ENCODE results near the gene EGFL6.
"Not testable (repeated sequence)": the region's sequence is repeated elsewhere in the genome, so short reads cannot be mapped to it uniquely, and the experiment has no call there.

Gene EGFL6

DNA sequence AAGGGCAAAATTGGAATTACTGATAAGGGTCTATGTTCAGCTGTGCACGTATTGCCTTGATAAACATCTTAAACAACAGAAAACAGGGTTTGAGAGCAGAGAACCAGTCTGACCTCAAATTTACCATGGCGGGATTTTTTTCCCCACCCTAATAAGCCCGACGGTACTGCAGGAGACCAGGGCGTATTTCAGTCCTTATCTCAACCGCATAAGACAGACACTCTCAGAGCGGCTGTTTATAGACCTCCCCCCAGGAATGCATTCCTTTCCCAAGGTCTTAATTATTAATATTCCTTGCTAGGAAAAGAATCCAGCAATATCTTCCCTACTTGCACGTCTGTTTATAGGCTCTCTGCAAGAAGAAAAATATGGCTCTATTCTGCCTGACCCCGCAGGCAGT lies 67.8 kb downstream of the EGFL6 start:
- WGBS, 2 experiments (ENCODE audit: insufficient coverage in 2 of 2): 100% methylated on average over 3 of the region's 9 CpGs
- not testable (repeated sequence) for H3K36me3 ChIP-seq (ENCODE audit: control insufficient read depth, insufficient read depth, low read length); H3K4me3 ChIP-seq (ENCODE audit: extremely low read depth, insufficient read depth, low read length, poor library complexity, severe bottlenecking)

GRCh38 chrX:13638021-13638420 lies 68.6 kb downstream of the EGFL6 start:
- Histone ChIP-seq H3K36me3 (ENCODE audit: control insufficient read depth, insufficient read depth, low read length) (no peaks in the 10 kb centered on the region), H3K27ac (ENCODE audit: low read depth, low read length, severe bottlenecking) (no peak overlapping the region), H3K4me3 (ENCODE audit: extremely low read depth, insufficient read depth, low read length, poor library complexity, severe bottlenecking) (no peak overlapping the region), H3K4me1 (ENCODE audit: control insufficient read depth, insufficient read depth, low read length, poor library complexity, severe bottlenecking) (no peaks in the 10 kb centered on the region), H3K9me3 (ENCODE audit: control insufficient read depth, low read length) (no peaks in the 10 kb centered on the region)
- WGBS, 2 experiments (ENCODE audit: insufficient coverage in 2 of 2): 63 to 100% methylated on average over 1 of the region's 1 CpG

More for the DNA sequence above, 67.8 kb downstream of the EGFL6 start:
- H3K4me1 ChIP-seq (ENCODE audit: control insufficient read depth, insufficient read depth, low read length, poor library complexity, severe bottlenecking); H3K9me3 ChIP-seq (ENCODE audit: control insufficient read depth, low read length); H3K27ac ChIP-seq (ENCODE audit: low read depth, low read length, severe bottlenecking): not testable (repeated sequence)

GRCh38 chrX:13638826-13639225 lies 69.4 kb downstream of the EGFL6 start:
- H3K4me3 ChIP-seq (ENCODE audit: extremely low read depth, insufficient read depth, low read length, poor library complexity, severe bottlenecking): no peak overlapping the region
- WGBS, 2 experiments (ENCODE audit: insufficient coverage in 2 of 2): no CpG with 5 or more reads among the region's 3 CpGs
- H3K4me1 ChIP-seq (ENCODE audit: control insufficient read depth, insufficient read depth, low read length, poor library complexity, severe bottlenecking): no peaks in the 10 kb centered on the region
- no peaks in the 10 kb centered on the region for H3K36me3 ChIP-seq (ENCODE audit: control insufficient read depth, insufficient read depth, low read length)
- no peaks in the 10 kb centered on the region for H3K9me3 ChIP-seq (ENCODE audit: control insufficient read depth, low read length)
- no peak overlapping the region for H3K27ac ChIP-seq (ENCODE audit: low read depth, low read length, severe bottlenecking)

DNA sequence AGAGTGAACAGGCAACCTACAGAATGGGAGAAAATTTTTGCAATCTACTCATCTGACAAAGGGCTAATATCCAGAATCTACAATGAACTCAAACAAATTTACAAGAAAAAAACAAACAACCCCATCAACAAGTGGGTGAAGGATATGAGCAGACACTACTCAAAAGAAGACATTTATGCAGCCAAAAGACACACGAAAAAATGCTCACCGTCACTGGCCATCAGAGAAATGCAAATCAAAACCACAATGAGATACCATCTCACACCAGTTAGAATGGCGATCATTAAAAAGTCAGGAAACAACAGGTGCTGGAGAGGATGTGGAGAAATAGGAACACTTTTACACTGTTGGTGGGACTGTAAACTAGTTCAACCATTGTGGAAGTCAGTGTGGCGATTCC lies 72.3 kb downstream of the EGFL6 start:
- H3K27ac ChIP-seq (ENCODE audit: low read depth, low read length, severe bottlenecking); H3K4me3 ChIP-seq (ENCODE audit: extremely low read depth, insufficient read depth, low read length, poor library complexity, severe bottlenecking); H3K4me1 ChIP-seq (ENCODE audit: control insufficient read depth, insufficient read depth, low read length, poor library complexity, severe bottlenecking); H3K36me3 ChIP-seq (ENCODE audit: control insufficient read depth, insufficient read depth, low read length); H3K9me3 ChIP-seq (ENCODE audit: control insufficient read depth, low read length): not testable (repeated sequence)
- WGBS, 2 experiments (ENCODE audit: insufficient coverage in 2 of 2): no CpG with 5 or more reads among the region's 4 CpGs

GRCh38 chrX:13645464-13646153 lies 76.2 kb downstream of the EGFL6 start:
- WGBS, 2 experiments (ENCODE audit: insufficient coverage in 2 of 2): 100% methylated on average over 1 of the region's 9 CpGs; no CpG with 5 or more reads in 1 of the 2 experiments
- H3K4me1 ChIP-seq (ENCODE audit: control insufficient read depth, insufficient read depth, low read length, poor library complexity, severe bottlenecking): no peaks in the 10 kb centered on the region
- H3K9me3 ChIP-seq (ENCODE audit: control insufficient read depth, low read length): no peaks in the 10 kb centered on the region
- no peaks in the 10 kb centered on the region for H3K36me3 ChIP-seq (ENCODE audit: control insufficient read depth, insufficient read depth, low read length)
- H3K27ac ChIP-seq (ENCODE audit: low read depth, low read length, severe bottlenecking): no peak overlapping the region
- H3K4me3 ChIP-seq (ENCODE audit: extremely low read depth, insufficient read depth, low read length, poor library complexity, severe bottlenecking): no peak overlapping the region

DNA sequence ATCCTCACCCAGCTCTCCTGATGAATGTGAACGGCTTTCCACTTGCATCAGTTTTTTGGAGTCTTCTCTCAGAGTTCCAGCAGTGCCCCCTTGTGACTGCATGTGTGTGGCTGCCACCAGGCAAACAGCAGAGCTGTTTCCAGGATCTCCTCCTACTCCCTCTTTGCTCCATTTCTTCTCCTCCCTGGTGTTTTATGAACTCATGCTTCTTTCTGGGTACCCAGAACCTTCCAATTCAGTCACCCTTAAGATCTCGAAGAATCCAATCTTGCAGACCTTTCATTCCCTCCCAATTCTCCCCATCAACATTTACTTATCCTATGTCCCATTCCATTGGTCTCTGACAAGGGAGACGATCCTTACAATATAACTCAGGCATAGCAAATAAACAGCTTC lies 76.8 kb downstream of the EGFL6 start:
- Histone ChIP-seq H3K36me3 (ENCODE audit: control insufficient read depth, insufficient read depth, low read length) (no peaks in the 10 kb centered on the region), H3K27ac (ENCODE audit: low read depth, low read length, severe bottlenecking) (no peak overlapping the region), H3K4me1 (ENCODE audit: control insufficient read depth, insufficient read depth, low read length, poor library complexity, severe bottlenecking) (no peaks in the 10 kb centered on the region), H3K9me3 (ENCODE audit: control insufficient read depth, low read length) (no peaks in the 10 kb centered on the region), H3K4me3 (ENCODE audit: extremely low read depth, insufficient read depth, low read length, poor library complexity, severe bottlenecking) (no peak overlapping the region)
- WGBS, 2 experiments (ENCODE audit: insufficient coverage in 2 of 2): 17 to 33% methylated on average over 1 to 2 of the region's 3 CpGs

- H3K27ac ChIP-seq (ENCODE audit: low read depth, low read length, severe bottlenecking): no peak overlapping the region
- H3K4me3 ChIP-seq (ENCODE audit: extremely low read depth, insufficient read depth, low read length, poor library complexity, severe bottlenecking): no peak overlapping the region
Observed at GRCh38 chrX:13647709-13648212, 78.4 kb downstream of the EGFL6 start.

DNA sequence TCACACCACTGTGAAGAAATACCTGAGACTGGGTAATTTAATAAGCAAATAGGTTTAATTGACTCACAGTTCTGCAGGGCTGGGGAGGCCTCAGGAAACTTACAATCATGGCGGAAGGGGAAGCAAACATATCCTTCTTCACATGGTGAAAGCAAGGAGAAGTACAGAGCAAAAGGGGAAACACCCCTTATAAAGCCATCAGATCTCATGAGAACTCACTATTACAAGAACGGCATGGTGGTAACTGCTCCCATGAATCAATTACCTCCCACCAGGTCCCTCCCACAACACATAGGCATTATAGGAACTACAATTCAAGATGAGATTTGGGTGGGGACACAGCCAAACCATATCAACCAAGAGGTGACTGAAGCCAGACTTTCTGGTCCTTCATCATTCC lies 78.9 kb downstream of the EGFL6 start:
- H3K4me1 ChIP-seq (ENCODE audit: control insufficient read depth, insufficient read depth, low read length, poor library complexity, severe bottlenecking); H3K4me3 ChIP-seq (ENCODE audit: extremely low read depth, insufficient read depth, low read length, poor library complexity, severe bottlenecking); H3K27ac ChIP-seq (ENCODE audit: low read depth, low read length, severe bottlenecking); H3K9me3 ChIP-seq (ENCODE audit: control insufficient read depth, low read length); H3K36me3 ChIP-seq (ENCODE audit: control insufficient read depth, insufficient read depth, low read length): not testable (repeated sequence)
- WGBS, 2 experiments (ENCODE audit: insufficient coverage in 2 of 2): no CpG with 5 or more reads among the region's 2 CpGs

More at GRCh38 chrX:13647709-13648212, 78.4 kb downstream of the EGFL6 start:
- no peaks in the 10 kb centered on the region for H3K36me3 ChIP-seq (ENCODE audit: control insufficient read depth, insufficient read depth, low read length)
- WGBS, 2 experiments (ENCODE audit: insufficient coverage in 2 of 2): 70 to 90% methylated on average over 2 to 3 of the region's 8 CpGs
- H3K9me3 ChIP-seq (ENCODE audit: control insufficient read depth, low read length): no peaks in the 10 kb centered on the region
- H3K4me1 ChIP-seq (ENCODE audit: control insufficient read depth, insufficient read depth, low read length, poor library complexity, severe bottlenecking): no peaks in the 10 kb centered on the region

DNA sequence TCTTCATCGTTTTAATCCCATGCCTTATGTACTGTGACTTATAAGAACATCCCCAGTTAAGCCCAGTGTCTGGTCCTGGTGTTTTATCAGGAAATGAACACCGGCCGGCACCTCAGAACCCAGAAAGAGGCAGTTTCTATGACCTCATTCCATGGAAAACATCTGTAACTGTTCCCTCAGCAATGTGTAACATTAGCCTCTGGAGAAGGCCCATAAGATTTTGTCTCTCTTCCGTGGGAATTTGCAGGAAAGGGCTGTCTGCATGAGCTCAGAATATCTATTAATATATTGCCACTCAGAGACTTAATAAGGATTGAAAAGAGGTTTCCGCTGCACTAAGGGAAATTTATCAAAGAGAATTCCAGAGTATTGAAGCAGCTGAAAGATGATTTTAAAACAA lies 80.4 kb downstream of the EGFL6 start:
- Histone ChIP-seq H3K4me3 (ENCODE audit: extremely low read depth, insufficient read depth, low read length, poor library complexity, severe bottlenecking) (no peak overlapping the region), H3K27ac (ENCODE audit: low read depth, low read length, severe bottlenecking) (no peak overlapping the region), H3K36me3 (ENCODE audit: control insufficient read depth, insufficient read depth, low read length) (no peaks in the 10 kb centered on the region), H3K4me1 (ENCODE audit: control insufficient read depth, insufficient read depth, low read length, poor library complexity, severe bottlenecking) (peaks cover 3% of the 10 kb centered on the region), H3K9me3 (ENCODE audit: control insufficient read depth, low read length) (no peaks in the 10 kb centered on the region)
- 100% methylated on average over 2 of the region's 5 CpGs; no CpG with 5 or more reads in 1 of the 2 experiments for WGBS, 2 experiments (ENCODE audit: insufficient coverage in 2 of 2)

DNA sequence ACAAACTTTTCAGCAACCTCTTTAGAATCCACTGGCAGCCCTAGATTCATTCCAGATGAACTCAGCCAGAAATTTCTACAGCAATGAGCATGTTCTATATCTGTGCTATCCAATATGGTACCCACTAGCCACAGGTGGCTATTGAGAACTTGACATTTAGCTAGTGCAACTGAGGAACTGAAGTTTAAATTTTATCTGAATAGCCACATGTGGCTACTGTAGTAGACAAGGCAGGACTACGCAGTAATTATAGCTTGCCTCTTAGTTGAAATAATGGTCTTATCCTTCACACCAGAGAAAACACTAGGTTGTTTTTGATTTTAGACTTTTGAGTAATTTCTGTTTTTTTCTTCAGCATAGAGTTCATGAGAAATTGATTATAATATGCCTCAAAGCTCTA lies 80.9 kb downstream of the EGFL6 start:
- no CpG with 5 or more reads among the region's 1 CpG for WGBS, 2 experiments (ENCODE audit: insufficient coverage in 2 of 2)
- H3K27ac ChIP-seq (ENCODE audit: low read depth, low read length, severe bottlenecking): no peak overlapping the region

GRCh38 chrX:13651150-13651549 lies 81.7 kb downstream of the EGFL6 start:
- no peaks in the 10 kb centered on the region for H3K36me3 ChIP-seq (ENCODE audit: control insufficient read depth, insufficient read depth, low read length)
- no peaks in the 10 kb centered on the region for H3K9me3 ChIP-seq (ENCODE audit: control insufficient read depth, low read length)
- WGBS, 2 experiments (ENCODE audit: insufficient coverage in 2 of 2): 93 to 94% methylated on average over 2 to 3 of the region's 3 CpGs
- no peak overlapping the region for H3K4me3 ChIP-seq (ENCODE audit: extremely low read depth, insufficient read depth, low read length, poor library complexity, severe bottlenecking)
- H3K27ac ChIP-seq (ENCODE audit: low read depth, low read length, severe bottlenecking): no peak overlapping the region
- peaks cover 3% of the 10 kb centered on the region for H3K4me1 ChIP-seq (ENCODE audit: control insufficient read depth, insufficient read depth, low read length, poor library complexity, severe bottlenecking)

More for the DNA sequence above, 80.9 kb downstream of the EGFL6 start:
- Histone ChIP-seq H3K4me3 (ENCODE audit: extremely low read depth, insufficient read depth, low read length, poor library complexity, severe bottlenecking) (no peak overlapping the region), H3K36me3 (ENCODE audit: control insufficient read depth, insufficient read depth, low read length) (no peaks in the 10 kb centered on the region), H3K4me1 (ENCODE audit: control insufficient read depth, insufficient read depth, low read length, poor library complexity, severe bottlenecking) (peaks cover 3% of the 10 kb centered on the region), H3K9me3 (ENCODE audit: control insufficient read depth, low read length) (no peaks in the 10 kb centered on the region)

Measured in mesodermal cell (in vitro differentiated cells).